ENCODE results near the gene RPTOR.
"Not testable (repeated sequence)": the region's sequence is repeated elsewhere in the genome, so short reads cannot be mapped to it uniquely, and the experiment has no call there.

RPTOR gene

DNA sequence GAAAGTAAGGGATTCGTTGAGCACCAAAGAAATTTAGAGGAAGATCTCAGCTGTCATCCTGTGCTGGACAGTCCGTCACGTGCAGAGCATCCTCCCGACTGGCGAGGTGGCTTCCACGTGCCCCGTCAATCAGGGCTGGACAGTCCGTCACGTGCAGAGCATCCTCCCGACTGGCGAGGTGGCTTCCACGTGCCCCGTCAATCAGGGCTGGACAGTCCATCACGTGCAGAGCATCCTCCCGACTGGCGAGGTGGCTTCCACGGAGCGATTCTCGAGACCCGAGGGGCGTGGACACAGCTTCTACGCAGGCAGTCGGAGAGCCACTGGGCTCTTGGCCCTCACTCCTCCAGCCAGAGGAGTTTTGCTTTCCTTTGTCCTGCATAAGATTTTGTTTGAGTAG lies 271.1 kb downstream of the RPTOR start:
- DNase-seq (ENCODE audit: low read depth in 3 of 3), result not testable (repeated sequence)

DNA sequence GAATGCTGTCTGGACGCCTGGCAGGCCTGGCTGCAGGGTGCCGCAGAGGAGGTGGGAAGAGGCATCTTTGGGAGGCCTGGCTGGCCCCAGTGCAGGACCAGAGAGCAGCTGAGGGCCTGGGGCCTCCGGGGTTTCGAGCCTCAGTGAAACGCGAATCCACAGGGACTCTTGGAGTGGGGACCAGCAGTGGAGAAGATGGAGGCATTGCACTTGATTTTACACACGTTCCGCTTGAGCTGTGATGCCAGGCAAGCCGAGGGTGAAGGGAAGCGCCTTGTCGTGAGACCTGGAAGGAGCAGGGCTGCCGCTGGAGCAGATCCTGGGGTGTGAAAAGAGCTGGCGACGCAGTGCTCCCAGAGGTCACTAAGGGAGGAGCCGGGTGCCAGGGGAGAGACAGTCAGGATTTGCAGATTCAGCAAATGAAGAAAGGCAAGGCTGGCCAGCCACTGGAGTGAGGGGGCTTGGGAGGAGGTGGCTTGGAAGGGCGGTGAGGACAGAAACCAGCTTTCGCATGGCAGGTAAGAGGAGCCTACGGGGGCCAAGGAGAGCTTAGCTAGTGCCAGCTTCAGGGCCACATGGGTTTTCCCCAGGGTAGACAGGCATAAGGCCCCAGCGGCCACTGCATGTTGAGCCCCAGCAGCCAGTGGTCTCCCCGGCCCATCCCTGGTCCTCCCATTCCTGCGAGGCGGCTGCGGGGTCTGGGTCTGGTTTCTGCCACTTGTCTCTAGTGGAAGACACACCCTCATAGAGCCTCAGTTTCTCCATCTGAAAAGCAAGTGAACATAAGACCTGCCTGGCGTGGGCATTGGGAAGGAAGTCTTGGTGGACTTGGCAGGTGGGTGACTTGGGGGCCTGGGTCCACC lies 271.8 kb downstream of the RPTOR start:
- DNase-seq (ENCODE audit: low read depth in 3 of 3), result no peak

DNA sequence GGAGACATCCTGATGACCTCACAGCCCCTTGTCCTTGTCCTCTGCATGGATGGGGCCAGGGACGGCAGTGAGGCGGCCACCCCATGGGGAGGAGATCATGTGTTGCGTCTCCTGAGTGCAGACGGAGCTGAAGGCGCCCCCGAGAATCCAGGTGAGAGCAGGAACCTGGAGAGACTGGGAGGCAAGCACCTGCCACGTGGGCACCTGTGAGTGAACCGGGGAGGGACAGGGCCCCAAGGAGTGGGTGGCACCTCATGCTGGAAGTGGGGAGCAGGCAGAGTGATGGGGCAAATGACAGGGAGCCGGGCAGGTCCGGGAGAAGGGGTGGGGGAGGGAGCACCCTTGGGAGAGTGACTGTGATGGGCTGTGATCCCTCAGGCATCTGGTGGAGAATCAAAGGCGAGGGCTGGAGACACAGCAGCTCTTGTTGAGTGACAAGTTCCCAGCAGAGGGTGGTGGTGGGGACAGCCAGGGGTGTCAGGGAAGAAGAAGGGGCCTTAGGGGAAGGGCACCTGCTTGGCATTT lies 272.7 kb downstream of the RPTOR start:
- DNase-seq (ENCODE audit: low read depth in 3 of 3), result no peak

DNA sequence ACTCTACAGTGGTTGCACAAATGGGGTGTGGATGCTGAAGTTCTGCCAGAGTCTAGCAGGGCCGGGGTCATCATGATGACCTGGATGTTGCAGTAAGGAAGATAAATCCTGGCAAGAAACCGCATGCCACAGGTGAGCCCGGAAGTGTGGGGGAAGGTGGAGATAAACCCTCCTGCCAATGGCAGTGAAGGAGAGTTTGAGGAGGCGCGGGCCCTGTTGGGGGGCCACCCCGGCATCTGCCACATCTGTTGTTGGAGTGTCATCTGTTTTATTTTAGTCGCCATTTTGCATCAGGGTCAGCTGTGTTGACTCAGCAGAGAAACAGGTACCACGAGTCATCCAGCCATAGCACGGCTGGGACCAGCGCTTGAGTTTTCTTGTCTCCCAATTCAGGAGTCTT lies 273.2 kb downstream of the RPTOR start:
- DNase-seq (ENCODE audit: low read depth in 3 of 3), result no peak

DNA sequence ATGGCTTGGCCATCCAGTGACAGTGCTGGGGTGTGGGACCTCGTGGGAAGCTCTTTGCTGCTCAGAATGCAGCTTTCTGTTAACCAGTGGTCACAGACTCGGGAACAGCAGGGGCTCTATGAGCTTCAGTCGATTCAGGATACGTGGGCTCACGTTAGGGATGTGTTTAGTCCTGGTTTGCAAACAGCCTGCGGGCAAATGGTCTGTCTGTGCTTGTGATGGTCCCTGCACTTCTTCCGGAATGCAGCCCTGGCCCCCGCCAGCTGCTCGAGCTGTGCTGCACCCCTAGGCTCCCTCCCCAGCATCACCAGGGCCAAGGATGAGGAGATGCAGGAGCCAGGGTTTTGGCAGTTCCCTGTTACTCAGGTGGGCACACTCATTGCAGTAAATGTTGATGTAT lies 274.2 kb downstream of the RPTOR start:
- no peak for DNase-seq (ENCODE audit: low read depth in 3 of 3)

DNA sequence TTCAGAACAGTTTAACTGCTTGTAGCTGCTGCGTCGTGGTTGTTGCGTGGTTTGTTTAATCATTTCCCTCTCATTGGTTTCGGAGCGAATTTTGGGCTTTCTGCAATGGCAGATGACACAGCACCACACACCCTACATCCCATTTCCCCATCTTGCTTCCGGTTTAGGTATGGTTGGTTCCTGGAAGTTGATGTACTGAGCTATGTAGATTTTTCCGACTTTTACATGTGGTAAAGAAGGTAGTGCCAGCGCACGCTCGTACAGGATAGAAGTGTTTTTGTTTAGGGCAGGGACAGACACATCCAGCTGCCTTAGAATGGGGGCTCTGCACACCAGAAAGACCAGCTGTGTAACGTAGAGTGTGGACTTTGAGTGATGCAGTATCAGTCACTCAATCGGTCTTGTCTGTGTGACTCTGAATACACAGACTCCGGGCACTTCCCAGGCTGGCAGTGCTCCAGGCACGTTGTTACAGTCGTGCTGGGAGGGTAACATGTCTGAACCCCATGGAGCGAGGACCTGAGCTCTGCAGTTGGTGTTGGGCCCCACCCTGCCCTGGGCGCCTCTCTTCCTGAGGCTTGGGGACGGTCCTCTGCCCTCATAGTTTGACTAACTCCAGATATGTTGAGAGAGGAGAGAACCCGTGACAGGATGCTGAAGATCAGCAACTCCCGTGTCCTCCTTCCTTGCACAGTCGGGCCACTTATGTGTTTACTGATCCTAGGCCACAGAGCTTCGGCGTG lies 275.0 kb downstream of the RPTOR start:
- DNase-seq (ENCODE audit: low read depth in 3 of 3), result no peak

DNA sequence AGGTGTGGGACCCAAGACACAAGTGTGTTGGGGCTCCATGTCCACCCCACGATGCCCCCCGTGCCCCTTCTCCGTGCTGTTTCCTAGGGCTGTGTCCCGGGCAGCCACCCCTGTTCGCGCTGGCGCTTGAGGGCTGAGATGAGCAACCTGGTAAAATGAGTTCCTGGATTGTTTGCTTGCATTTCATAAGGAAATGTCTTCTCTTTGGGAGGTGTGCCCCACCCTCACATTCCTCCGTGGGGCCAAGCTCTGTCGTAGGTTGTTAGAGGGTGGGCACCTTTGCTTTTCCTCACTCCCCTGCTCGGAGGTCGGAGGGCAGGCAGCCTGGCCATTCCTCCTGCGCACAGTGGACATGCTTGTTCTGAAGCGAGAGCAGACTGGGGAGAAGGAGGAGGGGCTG lies 275.7 kb downstream of the RPTOR start:
- DNase-seq (ENCODE audit: low read depth in 3 of 3), result no peak

DNA sequence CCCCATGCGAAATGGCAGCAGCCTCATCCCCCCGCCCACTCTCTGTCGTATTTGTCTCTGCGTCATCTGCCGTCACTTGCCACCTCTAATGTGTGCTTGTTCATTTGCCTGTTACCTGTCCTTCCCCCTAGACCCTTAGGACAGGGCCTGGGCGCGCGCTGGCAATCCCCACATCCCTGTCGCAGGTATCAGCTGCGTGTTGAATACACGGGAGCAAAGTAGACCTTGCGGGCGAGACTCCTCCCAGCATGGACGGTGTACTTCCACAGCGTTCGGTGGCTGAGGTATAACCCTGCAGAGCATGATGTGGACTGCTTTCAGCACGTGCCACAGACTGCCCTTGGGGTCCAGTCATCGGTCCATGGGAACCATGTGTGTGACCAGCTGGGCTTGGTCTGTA lies 276.9 kb downstream of the RPTOR start:
- no peak for DNase-seq (ENCODE audit: low read depth in 3 of 3)

DNA sequence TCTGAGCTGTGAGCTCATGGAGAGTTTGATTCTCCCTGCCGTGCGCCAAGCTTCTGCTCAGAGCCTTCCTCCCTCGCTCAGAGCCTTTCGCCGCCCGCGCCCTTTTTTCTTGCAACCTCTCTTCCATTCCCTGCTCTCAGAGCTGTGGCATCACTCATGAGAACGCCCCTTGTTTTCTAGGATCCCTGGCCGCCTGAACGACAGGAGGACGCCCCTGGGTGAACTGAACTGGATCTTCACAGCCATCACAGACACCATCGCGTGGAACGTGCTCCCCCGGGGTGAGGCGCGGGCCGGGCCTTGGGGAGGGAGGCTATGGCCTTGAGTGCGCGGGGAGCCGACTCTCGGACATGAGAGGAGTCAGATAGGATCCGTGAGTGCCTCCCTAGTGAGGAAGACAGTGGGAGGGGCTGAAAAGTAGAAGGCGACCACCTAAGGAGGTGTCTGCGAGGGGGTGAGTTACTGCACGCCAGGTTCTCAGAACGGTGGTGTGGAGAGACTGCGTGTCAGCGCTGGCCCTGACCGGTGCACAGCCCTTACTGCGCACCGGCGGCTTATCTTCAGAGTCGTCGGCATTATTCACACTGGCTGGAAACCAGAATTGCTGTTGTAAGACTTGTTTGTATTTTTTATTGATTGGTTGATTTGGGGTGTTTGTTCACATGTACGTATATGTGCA lies 277.5 kb downstream of the RPTOR start:
- no peak for DNase-seq (ENCODE audit: low read depth in 3 of 3)

DNA sequence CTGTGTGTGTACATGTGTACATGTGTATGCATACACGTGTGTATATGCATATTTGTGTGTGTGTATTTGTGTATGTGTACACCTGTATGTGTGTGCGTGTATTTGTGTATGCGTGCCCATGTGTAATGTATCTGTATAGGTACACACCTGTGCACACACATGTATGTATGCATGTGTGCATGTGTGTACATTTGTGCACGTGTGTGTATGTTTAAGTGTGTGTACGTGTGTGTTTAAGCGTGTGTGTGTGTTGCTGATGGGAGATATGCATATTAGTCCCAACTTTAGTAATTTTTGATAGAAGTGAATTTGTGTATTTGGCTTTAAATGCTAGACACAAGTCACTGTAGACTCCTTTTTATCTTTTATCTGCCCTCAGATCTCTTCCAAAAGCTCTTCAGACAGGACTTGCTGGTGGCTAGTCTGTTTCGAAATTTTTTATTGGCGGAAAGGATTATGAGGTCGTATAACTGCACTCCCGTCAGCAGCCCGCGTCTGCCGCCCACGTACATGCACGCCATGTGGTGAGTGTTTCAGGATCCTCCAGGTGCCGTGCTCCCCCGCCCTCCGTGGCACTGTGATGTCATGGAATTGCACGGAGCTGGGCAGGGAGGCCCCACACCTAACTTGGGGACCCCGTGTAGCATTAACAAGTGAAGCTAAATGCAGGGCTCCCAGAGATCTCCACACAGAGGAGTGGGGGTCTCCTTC lies 278.2 kb downstream of the RPTOR start:
- no peak for DNase-seq (ENCODE audit: low read depth in 3 of 3)

DNA sequence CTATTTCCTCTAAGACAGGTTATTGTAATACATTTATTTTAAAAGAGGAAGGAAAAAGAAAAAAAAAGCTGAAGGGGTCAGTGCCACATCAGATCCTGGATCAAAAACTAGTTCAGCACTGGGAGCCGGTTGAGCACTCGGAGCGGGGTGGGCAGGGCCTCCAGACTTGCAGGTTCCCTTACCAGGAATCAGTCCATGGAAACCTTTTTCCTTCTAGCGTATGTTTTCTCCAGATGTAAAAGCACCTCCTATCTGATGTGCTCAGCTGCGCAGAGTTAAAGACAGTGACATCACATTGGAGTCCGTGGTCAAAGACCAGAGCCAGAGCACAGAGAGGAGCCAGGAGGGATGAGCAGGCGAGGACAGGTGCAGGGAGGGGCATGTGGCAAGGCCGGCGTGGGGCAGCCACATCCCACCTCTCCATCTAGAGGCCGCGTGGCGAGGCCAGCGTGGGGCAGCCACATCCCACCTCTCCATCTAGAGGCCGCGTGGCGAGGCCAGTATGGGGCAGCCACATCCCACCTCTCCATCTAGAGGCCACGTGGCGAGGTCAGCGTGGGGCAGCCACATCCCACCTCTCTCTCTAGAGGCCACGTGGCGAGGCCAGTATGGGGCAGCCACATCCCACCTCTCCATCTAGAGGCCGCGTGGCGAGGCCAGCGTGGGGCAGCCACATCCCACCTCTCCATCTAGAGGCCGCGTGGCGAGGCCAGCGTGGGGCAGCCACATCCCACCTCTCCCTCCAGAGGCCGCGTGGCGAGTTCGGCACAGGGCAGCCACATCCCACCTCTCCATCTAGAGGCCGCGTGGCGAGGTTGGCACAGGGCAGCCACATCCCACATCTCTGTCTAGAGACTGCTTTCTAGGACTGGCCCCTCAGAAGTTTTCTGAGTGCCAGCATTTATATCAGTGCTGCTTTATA lies 280.2 kb downstream of the RPTOR start:
- DNase-seq (ENCODE audit: low read depth in 3 of 3), result no peak

DNA sequence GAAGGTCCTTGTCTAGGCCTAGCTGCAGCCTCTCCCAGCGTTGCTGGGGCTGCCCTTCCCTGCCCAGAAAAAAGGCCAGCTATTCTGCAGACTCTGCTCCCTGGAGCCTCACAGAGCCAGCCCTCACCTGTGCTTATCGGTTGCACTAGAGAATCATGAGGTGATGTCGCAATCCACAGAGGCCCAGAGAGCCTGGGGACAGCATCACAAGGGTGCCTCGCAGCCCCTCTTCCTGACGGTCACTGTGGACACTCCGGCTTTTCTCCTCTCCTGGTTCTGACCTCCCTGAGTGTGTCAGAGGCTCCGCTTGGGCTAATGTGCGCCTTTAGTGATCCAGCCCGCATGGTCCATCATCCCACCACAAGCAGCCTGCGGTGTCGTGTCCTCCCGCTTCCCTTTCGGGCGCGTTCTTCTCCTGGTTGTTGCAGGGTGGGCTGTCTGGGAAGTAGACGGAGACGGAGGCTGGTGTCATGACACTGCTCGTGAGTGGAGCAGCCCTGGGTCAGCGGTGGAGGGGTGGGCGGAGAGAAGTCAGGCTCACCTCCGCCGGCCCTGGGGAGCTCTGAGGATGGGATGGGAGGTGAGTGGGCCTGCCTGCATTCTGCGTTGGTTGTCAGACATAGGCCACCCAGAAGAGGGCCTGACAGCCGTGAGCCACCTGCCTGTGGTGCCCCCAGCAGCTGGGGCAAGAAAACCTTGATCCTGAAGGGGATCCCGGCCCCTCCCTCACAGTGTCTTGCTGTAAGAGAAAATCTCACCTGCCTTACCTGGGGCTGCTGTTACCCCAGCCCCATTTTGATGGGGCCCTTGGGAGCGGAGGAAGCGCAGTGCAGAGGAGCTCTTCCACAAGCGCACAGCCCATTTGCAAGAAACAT lies 281.1 kb downstream of the RPTOR start:
- DNase-seq (ENCODE audit: low read depth in 3 of 3), result no peak

DNA sequence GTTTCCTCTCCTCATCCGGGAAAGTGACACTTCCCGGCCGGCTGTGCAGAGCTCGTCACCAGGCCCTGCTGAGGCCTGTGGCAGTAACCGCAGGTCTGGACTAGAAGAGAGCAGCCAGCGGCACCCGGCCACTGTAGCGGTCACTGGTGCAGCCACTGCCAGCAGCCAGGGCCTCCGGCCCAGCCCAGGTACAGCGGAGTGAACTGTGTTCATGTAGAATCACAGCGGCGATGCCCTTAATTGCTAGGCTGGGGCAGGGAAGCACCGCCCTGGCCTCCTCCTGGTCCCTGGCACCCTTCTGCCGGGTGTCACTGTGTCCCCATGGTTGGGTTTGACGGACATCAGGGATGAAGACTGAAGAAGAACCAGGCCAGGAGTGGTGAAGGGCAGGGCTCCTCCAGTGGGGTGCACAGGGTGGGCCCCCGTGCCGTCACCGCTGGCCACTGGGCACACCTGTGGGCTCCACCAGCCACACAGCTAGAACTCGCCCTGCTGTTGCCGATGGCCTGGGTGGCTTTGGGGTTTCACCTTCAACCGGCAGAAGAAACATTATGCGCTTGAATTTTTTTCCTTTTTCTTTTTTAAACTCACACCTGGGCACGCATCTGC lies 281.8 kb downstream of the RPTOR start:
- DNase-seq (ENCODE audit: low read depth in 3 of 3), result no peak

DNA sequence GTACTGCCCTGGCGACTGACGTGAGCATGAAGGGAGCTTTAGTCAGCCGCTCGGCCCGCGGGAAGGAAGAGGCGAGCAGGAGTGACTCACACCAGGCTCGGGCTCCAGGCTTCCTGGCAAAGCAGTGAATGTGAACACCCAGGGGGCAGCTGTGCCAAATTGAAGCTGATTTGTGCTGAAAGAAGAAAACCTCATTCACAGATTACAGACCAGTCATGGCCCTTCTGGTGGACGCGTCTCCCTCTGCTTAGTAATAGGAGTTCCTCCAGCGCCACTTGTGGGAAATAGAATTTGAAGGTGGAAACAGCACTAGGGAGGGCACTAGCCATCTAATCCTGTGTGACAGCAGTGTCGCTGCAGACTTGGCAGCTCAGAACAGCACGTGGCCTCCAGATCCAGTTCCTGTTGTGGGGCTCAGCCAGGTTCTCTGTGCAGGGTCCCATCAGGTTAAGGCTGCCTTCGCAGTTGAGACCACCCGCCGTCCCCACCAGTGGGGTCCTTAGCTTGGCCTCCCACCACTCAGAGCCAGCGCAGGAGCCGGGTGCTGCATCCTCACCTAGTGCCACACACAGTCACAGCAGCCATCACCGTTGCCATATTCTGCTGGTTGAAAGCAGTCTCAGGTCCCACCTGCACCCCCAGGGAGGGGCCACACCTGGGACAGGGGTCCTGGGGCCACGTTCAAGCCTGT lies 282.5 kb downstream of the RPTOR start:
- no peak for DNase-seq (ENCODE audit: low read depth in 3 of 3)

DNA sequence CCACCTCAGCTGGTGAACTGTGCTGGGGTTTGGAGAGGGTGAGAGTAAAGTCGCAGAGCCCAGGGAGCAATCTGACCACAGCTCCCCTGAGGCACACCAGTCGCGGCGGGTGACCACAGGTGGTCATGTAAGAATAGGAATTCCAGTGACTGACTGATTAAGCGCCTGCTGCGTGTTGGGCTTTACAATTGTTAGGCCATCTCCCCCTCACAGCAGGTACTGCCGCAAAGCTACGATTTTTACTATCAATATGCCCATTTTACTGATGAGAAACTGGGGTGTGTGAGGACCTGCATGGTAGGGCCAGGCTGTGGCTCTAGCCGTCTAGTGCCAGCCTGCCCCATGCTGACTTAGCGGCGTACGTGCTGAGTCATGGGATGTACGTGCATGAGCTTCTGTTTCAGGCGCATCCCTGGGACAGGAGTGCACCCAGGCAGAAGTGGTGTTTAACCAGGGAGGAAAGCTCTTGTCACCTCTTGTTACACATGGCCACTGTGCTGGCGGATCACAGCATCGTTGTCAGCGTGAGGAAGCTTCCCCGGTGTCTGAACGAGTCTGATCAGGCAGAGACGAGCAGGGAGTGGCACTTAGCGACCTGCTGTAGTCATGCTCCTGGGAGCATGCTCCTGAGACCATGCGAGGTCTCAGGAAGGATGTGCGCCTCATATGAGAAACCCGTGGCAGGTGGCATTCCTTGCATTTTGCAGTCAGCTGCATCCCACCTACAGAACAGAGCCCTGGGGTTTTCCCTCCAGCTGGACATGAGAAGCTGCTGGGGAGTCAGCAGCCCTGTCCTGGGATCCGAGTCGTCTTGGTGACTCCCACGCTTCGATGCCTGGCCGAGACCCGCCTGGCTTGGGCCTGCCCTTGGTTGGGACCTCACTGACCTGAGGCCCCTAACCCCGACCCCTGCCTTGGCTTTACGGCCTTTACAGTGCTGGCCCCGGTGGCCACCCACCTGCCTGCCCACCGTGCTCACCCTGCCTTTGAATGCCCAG lies 283.3 kb downstream of the RPTOR start:
- no peak for DNase-seq (ENCODE audit: low read depth in 3 of 3)

DNA sequence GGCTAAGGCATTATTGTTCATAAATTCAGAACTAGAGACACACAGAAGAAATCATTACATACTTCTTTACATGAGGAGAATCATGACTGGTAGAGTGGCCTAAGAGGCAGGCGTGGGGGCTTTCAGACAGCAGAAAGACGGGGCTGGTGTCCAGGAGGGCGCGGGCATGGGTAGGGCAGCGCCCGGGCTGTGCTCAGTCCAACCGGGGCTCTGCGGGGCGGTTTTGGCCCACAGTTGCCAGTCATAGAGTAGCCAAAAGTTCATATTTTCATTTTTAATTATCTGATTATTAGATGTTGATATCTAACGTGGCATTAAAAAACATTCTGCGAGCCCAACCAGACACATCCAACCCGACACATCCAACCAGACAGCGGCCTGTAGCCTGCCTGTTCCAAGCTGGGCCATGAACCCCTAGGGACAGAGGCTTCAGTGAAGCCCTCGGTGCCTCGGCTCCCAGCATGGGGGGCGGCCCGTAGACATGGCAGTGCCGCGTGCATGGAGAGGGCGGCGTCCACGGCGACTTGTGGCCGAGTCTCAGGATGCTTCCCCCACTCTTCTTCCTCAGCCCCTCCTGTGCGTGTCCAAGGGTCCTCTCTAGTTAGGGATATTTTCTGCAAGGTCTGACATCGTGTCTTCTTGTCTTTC lies 284.7 kb downstream of the RPTOR start:
- DNase-seq (ENCODE audit: low read depth in 3 of 3), result no peak

All from stimulated activated CD4-positive, alpha-beta T cell treated with anti-CD3 and anti-CD28 coated beads, TNF-alpha, amount 100 ng/mL, for 4 hours (primary cell).